ENCODE results near the gene SEC22C.

DNA sequence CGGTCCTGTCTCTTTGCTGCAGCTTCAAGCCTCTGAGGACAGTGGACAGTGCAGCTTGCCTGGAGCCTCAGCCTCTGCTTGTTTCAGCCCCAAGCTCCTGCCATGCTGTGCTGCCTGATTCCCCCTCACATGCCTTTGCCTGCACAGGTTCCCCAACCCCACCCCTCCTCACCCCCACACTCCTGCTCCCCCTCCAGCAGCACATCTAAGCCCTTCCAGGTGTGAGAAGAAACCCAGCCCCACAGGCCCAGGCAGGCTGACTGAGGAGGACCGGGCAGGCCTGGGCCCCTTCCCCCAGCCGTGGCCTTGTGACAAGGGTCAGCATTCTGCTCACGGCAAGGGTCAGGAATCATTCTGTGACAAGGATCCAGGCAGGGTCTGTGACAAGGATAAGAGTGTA lies 56.6 kb downstream of the SEC22C start:
- TF ChIP-seq, protein P1, sequence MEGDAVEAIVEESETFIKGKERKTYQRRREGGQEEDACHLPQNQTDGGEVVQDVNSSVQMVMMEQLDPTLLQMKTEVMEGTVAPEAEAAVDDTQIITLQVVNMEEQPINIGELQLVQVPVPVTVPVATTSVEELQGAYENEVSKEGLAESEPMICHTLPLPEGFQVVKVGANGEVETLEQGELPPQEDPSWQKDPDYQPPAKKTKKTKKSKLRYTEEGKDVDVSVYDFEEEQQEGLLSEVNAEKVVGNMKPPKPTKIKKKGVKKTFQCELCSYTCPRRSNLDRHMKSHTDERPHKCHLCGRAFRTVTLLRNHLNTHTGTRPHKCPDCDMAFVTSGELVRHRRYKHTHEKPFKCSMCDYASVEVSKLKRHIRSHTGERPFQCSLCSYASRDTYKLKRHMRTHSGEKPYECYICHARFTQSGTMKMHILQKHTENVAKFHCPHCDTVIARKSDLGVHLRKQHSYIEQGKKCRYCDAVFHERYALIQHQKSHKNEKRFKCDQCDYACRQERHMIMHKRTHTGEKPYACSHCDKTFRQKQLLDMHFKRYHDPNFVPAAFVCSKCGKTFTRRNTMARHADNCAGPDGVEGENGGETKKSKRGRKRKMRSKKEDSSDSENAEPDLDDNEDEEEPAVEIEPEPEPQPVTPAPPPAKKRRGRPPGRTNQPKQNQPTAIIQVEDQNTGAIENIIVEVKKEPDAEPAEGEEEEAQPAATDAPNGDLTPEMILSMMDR (conservative IDR thresholded peaks at IDR 0.05), result no peak
- no peak for TF ChIP-seq EZH2 (IDR thresholded peaks at IDR 0.05; ENCODE audit: low read depth)
